Activated CD4-positive, alpha-beta T cell treated with anti-CD3 and anti-CD28 coated beads, Interleukin-2, amount 50 U/mL, for 24 hours (primary cell): Measurements from ENCODE around the gene KCNMB2.
"Not testable (repeated sequence)": the region's sequence is repeated elsewhere in the genome, so short reads cannot be mapped to it uniquely, and the experiment has no call there.

ENCODE experiments used
- DNase-seq, 2 donors: peaks; one replicate each; pipeline ENCODE4 v3.0.0-alpha.2; 2020; ENCODE audit warnings: low read depth in 1 of 2, low spot score in 1 of 2

Gene KCNMB2

GRCh38 chr3:178686826-178687225, 150.6 kb downstream of the KCNMB2 start:
- no peak for DNase-seq

GRCh38 chr3:178690571-178690970, 154.3 kb downstream of the KCNMB2 start:
- no peak for DNase-seq

- DNase-seq = no peak
Measured at GRCh38 chr3:178699364-178699763, 163.1 kb downstream of the KCNMB2 start.

GRCh38 chr3:178699810-178700209, 163.6 kb downstream of the KCNMB2 start:
- DNase-seq = no peak

GRCh38 chr3:178703268-178703975, 167.2 kb downstream of the KCNMB2 start:
- DNase-seq = no peak

GRCh38 chr3:178705925-178706324, 169.7 kb downstream of the KCNMB2 start:
- DNase-seq = no peak

GRCh38 chr3:178706411-178706810, 170.2 kb downstream of the KCNMB2 start:
- DNase-seq = no peak

- no peak for DNase-seq
Measured at GRCh38 chr3:178707311-178708031, 171.2 kb downstream of the KCNMB2 start.

- DNase-seq = no peak
Measured at GRCh38 chr3:178709051-178709450, 172.8 kb downstream of the KCNMB2 start.

- DNase-seq = no peak
Measured at GRCh38 chr3:178711753-178712152, 175.5 kb downstream of the KCNMB2 start.

GRCh38 chr3:178712247-178712646, 176.0 kb downstream of the KCNMB2 start:
- no peak for DNase-seq

GRCh38 chr3:178714925-178715832, 178.9 kb downstream of the KCNMB2 start:
- DNase-seq = no peak

- DNase-seq = no peak
Measured at GRCh38 chr3:178718995-178719635, 182.9 kb downstream of the KCNMB2 start.

GRCh38 chr3:178732824-178733223, 196.6 kb downstream of the KCNMB2 start:
- no peak for DNase-seq

GRCh38 chr3:178735032-178735674, 198.9 kb downstream of the KCNMB2 start:
- DNase-seq = no peak

- DNase-seq = no peak
Measured at GRCh38 chr3:178736300-178736699, 200.1 kb downstream of the KCNMB2 start.

GRCh38 chr3:178739720-178740119, 203.5 kb downstream of the KCNMB2 start:
- no peak for DNase-seq

- DNase-seq = no peak
Measured at GRCh38 chr3:178741020-178741419, 204.8 kb downstream of the KCNMB2 start.

GRCh38 chr3:178743297-178743696, 207.1 kb downstream of the KCNMB2 start:
- DNase-seq = no peak

GRCh38 chr3:178745861-178746655, 209.8 kb downstream of the KCNMB2 start:
- DNase-seq = not testable (repeated sequence)
